DMS53 treated with DMSO at 0.1 percent for 48 hours (cell line): ENCODE results near the gene RNF224.
A peak's percentile ranks its signal among the peaks of the same experiment; 100 is the strongest.

Experiments used
- DNase-seq: peaks from one replicate; lab custom pipeline; 2025; ENCODE audit not compliant: unreplicated experiment; lab: John Stamatoyannopoulos, UW

The RNF224 gene

GRCh38 chr9:137270929-137271695 lies 43.8 kb downstream of the RNF224 start:
- DNase-seq: no peak

GRCh38 chr9:137271696-137272076 lies 44.4 kb downstream of the RNF224 start:
- no peak for DNase-seq

- DNase-seq: peak; percentile 55
Observed at GRCh38 chr9:137272241-137273094, 45.2 kb downstream of the RNF224 start.

DNA sequence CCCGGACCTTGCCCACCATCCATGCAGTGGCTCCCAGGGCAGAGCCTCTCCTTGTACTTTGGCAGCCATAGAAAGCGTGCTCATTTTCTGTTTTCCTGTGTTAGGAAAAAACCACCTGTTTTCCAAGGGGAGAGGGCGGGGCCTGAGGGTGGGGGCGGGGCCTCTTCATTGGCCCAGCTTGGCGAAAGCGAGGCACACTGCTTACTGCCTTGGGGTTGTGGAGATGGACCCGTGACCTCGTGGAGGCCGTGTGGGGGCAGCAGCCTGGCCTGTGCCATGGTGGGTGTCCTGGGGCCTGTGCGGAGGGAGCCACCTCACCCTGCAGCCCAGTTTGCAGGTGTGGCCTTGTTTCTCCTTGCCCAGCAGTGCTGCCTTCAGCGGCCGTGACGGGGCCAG lies 45.8 kb downstream of the RNF224 start:
- peak; percentile 60 for DNase-seq

GRCh38 chr9:137273611-137274320 lies 46.5 kb downstream of the RNF224 start:
- peak; percentile 71 for DNase-seq

GRCh38 chr9:137275203-137275587 lies 47.9 kb downstream of the RNF224 start:
- DNase-seq: no peak

DNA sequence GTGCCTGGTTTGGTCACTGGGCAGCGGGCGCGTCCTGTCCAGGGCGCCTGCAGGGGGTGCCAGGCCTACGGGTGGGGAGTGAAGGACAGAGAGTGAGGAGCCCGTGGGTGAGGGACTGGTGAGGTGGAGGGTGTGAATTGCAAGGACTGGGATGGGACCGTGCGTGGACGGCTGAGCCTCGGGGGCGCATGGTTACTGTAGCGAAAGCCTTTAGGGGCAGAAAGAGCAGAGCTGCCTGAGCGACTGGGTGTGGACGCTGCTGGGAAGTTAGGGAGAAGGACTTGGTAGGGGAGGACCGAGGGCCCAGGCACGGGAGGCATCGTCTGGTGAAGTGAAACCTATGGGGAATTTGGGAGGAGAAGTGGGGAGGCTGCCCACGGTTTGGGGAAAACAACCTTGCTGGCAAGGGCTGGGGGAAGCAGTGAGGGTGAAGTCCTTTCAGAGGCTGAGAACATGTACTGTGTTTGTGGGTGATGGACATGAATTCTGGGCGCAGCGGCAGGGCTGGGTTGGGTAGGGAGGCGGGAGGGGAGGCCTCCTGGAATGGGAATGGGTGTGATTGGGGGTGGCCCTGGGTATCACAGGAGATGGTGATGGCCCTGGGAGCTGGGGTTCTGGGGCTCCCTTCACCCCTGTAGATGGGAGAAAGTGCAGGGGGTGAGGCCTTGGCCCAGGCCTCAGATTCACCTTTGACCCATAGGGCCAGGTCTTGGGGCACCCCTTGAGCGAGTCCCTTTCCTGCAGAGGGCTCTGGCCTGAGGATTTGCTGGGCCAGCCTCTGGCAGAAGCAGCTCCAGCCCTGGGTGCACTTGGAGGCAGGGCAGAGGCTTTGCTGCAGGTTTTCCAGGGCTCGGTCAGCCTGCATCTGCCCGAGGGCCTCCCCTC lies 48.5 kb downstream of the RNF224 start:
- DNase-seq: no peak

DNA sequence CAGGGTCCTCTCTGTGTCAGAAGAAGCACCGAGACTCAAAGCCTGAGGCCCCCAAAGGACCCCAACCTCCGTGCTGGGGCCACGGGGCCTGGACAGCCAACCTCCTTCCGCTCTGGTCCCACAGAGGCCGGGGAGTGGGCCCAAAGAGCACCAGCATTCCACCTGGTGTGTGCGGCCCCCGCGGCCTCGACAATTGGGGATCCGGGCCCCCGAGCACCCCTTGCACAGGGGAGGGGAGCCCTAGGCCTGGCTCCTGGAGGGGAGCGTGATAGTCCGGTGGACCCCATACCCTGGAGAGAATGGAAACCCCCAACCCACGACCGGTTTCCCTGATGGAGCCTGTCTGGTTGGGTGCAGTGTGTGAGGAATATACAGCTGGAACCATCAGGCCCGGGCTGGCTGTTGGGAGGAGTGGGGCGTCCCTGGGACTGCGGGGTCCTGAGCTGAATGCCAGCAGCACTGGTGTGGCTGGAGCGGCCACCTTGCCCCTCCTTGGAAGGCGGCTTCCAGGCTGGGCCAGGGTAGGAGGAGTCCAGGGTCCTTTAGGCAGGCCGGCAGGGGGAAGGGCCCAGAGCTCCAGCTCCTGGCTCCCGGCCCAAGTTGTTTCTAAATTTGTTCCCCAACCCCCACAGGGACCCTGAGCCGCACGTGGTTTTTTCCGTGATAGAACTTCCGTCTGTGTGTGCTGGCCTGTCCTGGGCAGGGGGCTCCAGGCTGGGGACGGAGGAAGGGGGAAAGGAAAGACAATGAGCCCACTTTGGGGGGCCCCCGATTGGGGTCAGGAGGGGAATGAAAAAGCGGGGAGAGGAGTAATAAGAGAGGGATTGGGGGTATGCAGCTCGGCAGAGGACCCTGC lies 49.4 kb downstream of the RNF224 start:
- no peak for DNase-seq

DNA sequence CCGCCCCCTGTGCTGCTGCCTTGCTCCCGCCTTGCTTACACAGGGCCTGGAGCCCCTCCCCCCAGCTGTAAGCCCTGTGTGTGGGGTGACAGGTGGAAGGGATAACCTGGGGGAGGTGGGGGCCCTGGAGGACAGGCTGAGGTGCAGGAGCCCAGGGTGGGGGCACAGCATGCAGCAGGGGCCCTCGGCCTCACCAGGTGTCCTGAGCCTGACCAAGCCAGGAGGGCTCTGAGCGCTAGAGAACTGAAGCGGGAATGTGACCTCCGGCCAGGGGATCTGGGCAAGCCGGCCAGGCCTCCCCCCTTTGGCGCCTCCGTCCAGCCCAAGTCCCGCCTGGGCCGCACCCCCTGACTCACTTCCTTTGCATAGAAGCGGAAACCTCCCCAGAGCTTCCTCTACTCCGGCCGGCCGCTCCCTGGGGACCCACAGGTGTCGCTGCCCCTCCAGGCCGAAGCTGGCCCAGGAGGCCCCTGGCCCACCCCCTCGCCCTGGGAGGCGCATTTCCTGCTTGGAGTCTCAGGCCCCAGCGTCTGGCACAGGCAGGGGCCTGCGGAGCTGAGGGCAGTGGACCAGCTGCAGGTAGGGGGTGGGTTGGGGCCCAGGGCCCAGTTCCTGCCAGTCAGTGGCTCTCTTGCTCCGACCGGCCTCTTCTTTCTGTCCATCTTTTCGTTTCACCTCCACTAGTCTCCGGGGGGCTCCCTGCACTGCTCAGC lies 50.2 kb downstream of the RNF224 start, which contains the start of gene TOR4A:
Gene TOR4A (plus strand): TSS at position 398 of the 713 bp plus-strand sequence. CDS start 964 bp downstream, outside the sequence.
- DNase-seq: no peak

DNA sequence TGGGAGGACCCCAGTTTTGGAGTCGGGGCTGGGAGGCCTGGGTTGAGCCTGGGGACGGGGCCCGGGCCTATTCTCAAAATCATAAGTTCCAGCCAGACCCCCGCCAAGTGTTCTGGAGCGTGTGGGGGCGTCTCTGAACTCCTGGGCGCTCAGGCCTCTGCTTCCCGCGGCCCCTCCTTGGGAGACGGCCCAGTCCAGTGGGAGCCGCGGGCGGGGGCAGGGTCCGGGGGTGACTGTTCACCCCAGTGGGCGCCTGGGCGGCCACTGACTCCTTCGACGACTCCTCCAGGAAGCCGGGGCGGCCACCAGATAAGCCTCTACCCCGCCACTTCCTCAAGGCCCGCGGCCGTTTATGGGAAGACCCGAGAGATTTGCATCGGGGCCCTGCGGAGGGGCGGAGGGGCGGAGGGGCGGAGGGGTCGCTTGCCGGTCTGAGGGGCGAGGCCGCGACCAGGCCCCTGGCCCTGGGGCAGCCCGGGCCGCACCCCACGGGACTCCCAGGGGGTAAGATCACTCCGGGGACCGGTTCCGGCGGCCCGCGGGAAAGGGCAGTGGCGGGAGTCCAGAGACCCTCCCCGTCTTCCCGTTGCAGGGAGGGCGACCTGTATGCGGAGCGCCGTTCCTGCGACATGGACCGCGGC lies 50.9 kb downstream of the RNF224 start:
- no peak for DNase-seq
